GM19023 (cell line): ENCODE measurements around the gene FBXO5.
"Not testable (repeated sequence)": the region's sequence is repeated elsewhere in the genome, so short reads cannot be mapped to it uniquely, and the experiment has no call there.

ENCODE experiments used
- ATAC-seq: cut with Tn5 transposase; IDR thresholded peaks from one replicate; pipeline ENCODE4 v1.9.1; 2021; ENCODE audit warnings: mild to moderate bottlenecking, moderate library complexity; ENCODE audit not compliant: unreplicated experiment

Gene FBXO5

GRCh38 chr6:152993431-152993830, 10.6 kb upstream of the FBXO5 start:
- no peak for ATAC-seq

GRCh38 chr6:152986978-152987377, 4.1 kb upstream of the FBXO5 start:
- ATAC-seq = no peak

GRCh38 chr6:152985300-152985699, 2.5 kb upstream of the FBXO5 start:
- ATAC-seq = not testable (repeated sequence)

GRCh38 chr6:152984513-152984872, 1.7 kb upstream of the FBXO5 start:
- peak; percentile 10 for ATAC-seq

- ATAC-seq = peak; percentile 16
These were observed 1.0 kb upstream of the FBXO5 start for GRCh38 chr6:152983637-152984512.

GRCh38 chr6:152981989-152982903, 595 bp downstream of the FBXO5 start:
- peak; percentile 0 for ATAC-seq

- ATAC-seq = no peak
These were observed 1.6 kb downstream of the FBXO5 start for GRCh38 chr6:152981219-152981618.

GRCh38 chr6:152980656-152981055, 2.2 kb downstream of the FBXO5 start:
- no peak for ATAC-seq

- ATAC-seq = no peak
These were observed 3.7 kb downstream of the FBXO5 start for GRCh38 chr6:152979116-152979515.

GRCh38 chr6:152978058-152978457, 4.8 kb downstream of the FBXO5 start:
- no peak for ATAC-seq

- ATAC-seq = no peak
These were observed 5.3 kb downstream of the FBXO5 start for GRCh38 chr6:152977556-152977955.

GRCh38 chr6:152976749-152977148, 6.1 kb downstream of the FBXO5 start:
- no peak for ATAC-seq

- no peak for ATAC-seq
These were observed 7.5 kb downstream of the FBXO5 start for GRCh38 chr6:152975204-152975915.

GRCh38 chr6:152973916-152974315, 8.9 kb downstream of the FBXO5 start:
- no peak for ATAC-seq

- no peak for ATAC-seq
These were observed 13.0 kb downstream of the FBXO5 start for GRCh38 chr6:152969688-152970418.

GRCh38 chr6:152966168-152966894, 16.5 kb downstream of the FBXO5 start:
- ATAC-seq = not testable (repeated sequence)

- ATAC-seq = no peak
These were observed 23.5 kb downstream of the FBXO5 start for GRCh38 chr6:152959333-152959732.

- no peak for ATAC-seq
These were observed 25.0 kb downstream of the FBXO5 start for GRCh38 chr6:152957796-152958195.

GRCh38 chr6:152954443-152954842, 28.4 kb downstream of the FBXO5 start:
- ATAC-seq = no peak
